Panc1 (cell line): ENCODE results near the gene LMO1. TPM values are rescaled to one million over a fixed set of nuclear protein-coding genes. Genes with fewer than 3 reads are reported as not detected.

Experiments
- ATAC-seq: fragments of 200-7000 bp; cut with Tn5 transposase; 2 replicates; pipeline ENCODE4 v1.9.1; 2020; ENCODE audit warnings: mild to moderate bottlenecking, moderate library complexity
- BruUV-seq: library from RNA; stranded (reverse); fragments of 400-500 nt; replicated peaks from 2 replicates; lab custom pipeline; 2021; lab: Mats Ljungman, UMichigan
- CTCF ChIA-PET: fragments of 300-600 bp; sonication (Branson Sonifier 250); formaldehyde crosslinking; loops from one replicate; lab custom pipeline; 2022; ENCODE audit warnings: antibody characterized with exemption; lab: Charles Lee
- POLR2A ChIA-PET: fragments of 300-600 bp; sonication (Branson Sonifier 250); formaldehyde crosslinking; loops from one replicate; lab custom pipeline; 2022; ENCODE audit warnings: antibody characterized with exemption; lab: Charles Lee
- DNase-seq: peaks from one replicate; pipeline ENCODE4 v3.0.0-alpha.2; 2010; ENCODE audit warnings: low read depth, low spot score
- H3K27ac ChIP-seq: 2 replicates; pipeline ENCODE4 v1.5.1; 2011; ENCODE audit warnings: mild to moderate bottlenecking, low read length, inconsistent platforms
- H3K27me3 ChIP-seq: fragments of 200-500 bp; sonication (Bioruptor generic); 2 replicates; pipeline ENCODE4 v1.6.0; 2014; ENCODE audit warnings: low read length, inconsistent platforms; ENCODE audit not compliant: control insufficient read depth, insufficient read depth
- H3K36me3 ChIP-seq: fragments of 200-500 bp; sonication (Bioruptor generic); 2 replicates; pipeline ENCODE4 v1.5.1; 2014; ENCODE audit warnings: inconsistent platforms, mild to moderate bottlenecking, low read length, moderate library complexity; ENCODE audit not compliant: control insufficient read depth, insufficient read depth
- H3K4me1 ChIP-seq: 2 replicates; pipeline ENCODE4 v1.5.1; 2011; ENCODE audit warnings: inconsistent platforms, mild to moderate bottlenecking, low read length, moderate library complexity; ENCODE audit not compliant: control insufficient read depth, insufficient read depth
- H3K4me3 ChIP-seq, 2 experiments: 2 replicates each; pipeline ENCODE4 v1.5.1; 2011 to 2012; ENCODE audit warnings: low read depth in 2 of 2, low read length in 2 of 2, mild to moderate bottlenecking in 2 of 2, inconsistent platforms in 1 of 2, moderate library complexity in 1 of 2
- H3K9me3 ChIP-seq: fragments of 200-500 bp; sonication (Bioruptor generic); 2 replicates; pipeline ENCODE4 v1.5.1; 2014; ENCODE audit warnings: low read depth, mild to moderate bottlenecking, inconsistent platforms, low read length, moderate library complexity; ENCODE audit not compliant: control insufficient read depth, insufficient read depth
- CTCF ChIP-seq: fragments of 450-650 bp; IDR thresholded peaks from 2 replicates; pipeline ENCODE4 v1.5.1; 2017; ENCODE audit warnings: mild to moderate bottlenecking
- POLR2AphosphoS5 ChIP-seq: IDR thresholded peaks from 2 replicates; pipeline ENCODE4 v1.6.1; 2012; ENCODE audit warnings: mild to moderate bottlenecking, low read depth, low read length, moderate library complexity
- REST ChIP-seq, 2 experiments: IDR thresholded peaks; 2 replicates each; pipeline ENCODE4 v1.6.1; 2011 to 2012; ENCODE audit warnings: low read depth in 2 of 2, control low read depth in 1 of 2, low read length in 1 of 2, mild to moderate bottlenecking in 1 of 2, moderate library complexity in 1 of 2; ENCODE audit not compliant: insufficient read depth in 1 of 2
- SIN3A ChIP-seq: IDR thresholded peaks from 2 replicates; pipeline ENCODE4 v1.6.1; 2012; ENCODE audit warnings: low read depth, mild to moderate bottlenecking, low read length, moderate library complexity, borderline replicate concordance; ENCODE audit not compliant: insufficient read depth
- TCF7L2 ChIP-seq: IDR thresholded peaks from 2 replicates; pipeline ENCODE4 v1.6.1; 2011; ENCODE audit warnings: mild to moderate bottlenecking, low read depth, low read length, inconsistent platforms
- in situ Hi-C: cut with HindIII; loops from 2 replicates; pipeline ENCODE4 v1.10.0; 2016; ENCODE audit warnings: low sequenced_read_pairs, low pct_unique_long_range_greater_than_20kb
- intact Hi-C: fragments of 100-400 bp; cut with micrococcal nuclease; formaldehyde crosslinking; loops from one replicate; pipeline ENCODE4 v1.10.0; 2022; ENCODE audit not compliant: unreplicated experiment
- total RNA-seq: library from RNA; stranded (reverse); gene quantifications from one replicate; pipeline ENCODE4 v1.2.1, GENCODE V29; 2021; ENCODE audit not compliant: unreplicated experiment

The LMO1 gene
- total RNA-seq, 1 experiment from 2014 or later, result not detected

- no peak for ATAC-seq
Measured at GRCh38 chr11:8206251-8207079, 57.2 kb downstream of the LMO1 start.

GRCh38 chr11:8205566-8205965 is 58.1 kb downstream of the LMO1 start:
- DNase-seq (no peak), ATAC-seq (no peak)
- TF ChIP-seq TCF7L2 (no peak), POLR2AphosphoS5 (no peak), REST (IDR thresholded peaks at IDR 0.05; ENCODE audit: insufficient read depth in 1 of 2, low read depth in 2 of 2, low read length in 1 of 2) (no peak), CTCF (no peak), SIN3A (no peak)
- in situ Hi-C loops, result no loop called here
- ChIA-PET POLR2A (no interaction called here), CTCF (no interaction called here)
- Histone ChIP-seq H3K27me3 (peaks cover 8% of the 10 kb centered on the region), H3K36me3 (no peaks in the 10 kb centered on the region), H3K4me1 (no peaks in the 10 kb centered on the region), H3K27ac (no peak overlapping the region), H3K9me3 (no peaks in the 10 kb centered on the region), H3K4me3 (no peak overlapping the region)
- intact Hi-C loops, result no loop called here
- BruUV-seq, result no TSS peak

More at GRCh38 chr11:8206251-8207079, 57.2 kb downstream of the LMO1 start:
- in situ Hi-C loops (no loop called here), intact Hi-C loops (no loop called here)
- H3K4me1 ChIP-seq, result no peaks in the 10 kb centered on the region
- DNase-seq, result no peak
- peaks cover 8% of the 10 kb centered on the region for H3K27me3 ChIP-seq
- no peak overlapping the region for H3K27ac ChIP-seq
- POLR2A ChIA-PET, result no interaction called here
- no peak for TF ChIP-seq TCF7L2
- TF ChIP-seq SIN3A, result no peak
- no peak for TF ChIP-seq CTCF
- TF ChIP-seq REST (IDR thresholded peaks at IDR 0.05; ENCODE audit: insufficient read depth in 1 of 2, low read depth in 2 of 2, low read length in 1 of 2), result no peak
- no peak for TF ChIP-seq POLR2AphosphoS5
- H3K9me3 ChIP-seq, result no peaks in the 10 kb centered on the region
- no peak overlapping the region for H3K4me3 ChIP-seq
- CTCF ChIA-PET, result interaction anchor here (0.5 to 0.9 kb wide), 2 partner anchors 107 to 396 kb away, joined by 3 to 7 read pairs; no protein-coding TSS in a partner anchor
- no peaks in the 10 kb centered on the region for H3K36me3 ChIP-seq
- no TSS peak for BruUV-seq
